Measurements from ENCODE around the gene TFEB. TPM values are rescaled to one million over a fixed set of nuclear protein-coding genes. Genes with fewer than 3 reads are reported as not detected.

Gene TFEB
- total RNA-seq, 2 donors from 2014 or later = 4.9 to 10.1 TPM

DNA sequence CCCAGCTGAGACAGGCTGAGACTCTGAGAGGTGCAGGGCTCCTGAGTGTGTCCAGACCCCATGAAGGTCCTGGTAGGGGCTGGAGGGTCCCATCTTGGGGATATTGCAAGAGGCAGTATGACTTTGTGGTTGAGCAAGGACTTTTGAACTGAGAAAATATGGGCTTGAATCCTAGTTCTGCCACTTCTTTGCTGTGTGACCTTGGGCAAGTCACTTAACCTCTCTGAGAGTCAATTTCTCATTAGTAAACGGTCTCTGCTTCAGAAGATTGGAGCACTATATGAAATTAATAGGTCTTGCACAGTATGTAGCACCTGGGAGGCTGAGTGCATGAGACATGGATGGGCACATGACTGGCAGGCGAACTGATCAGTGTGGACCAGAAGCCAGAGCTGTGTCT is 42.7 kb downstream of the TFEB start:
- DNase-seq (no peak), ATAC-seq (no peak)
- TF ChIP-seq POLR2A (IDR thresholded peaks at IDR 0.05) = no peak
- TF ChIP-seq, protein P1, sequence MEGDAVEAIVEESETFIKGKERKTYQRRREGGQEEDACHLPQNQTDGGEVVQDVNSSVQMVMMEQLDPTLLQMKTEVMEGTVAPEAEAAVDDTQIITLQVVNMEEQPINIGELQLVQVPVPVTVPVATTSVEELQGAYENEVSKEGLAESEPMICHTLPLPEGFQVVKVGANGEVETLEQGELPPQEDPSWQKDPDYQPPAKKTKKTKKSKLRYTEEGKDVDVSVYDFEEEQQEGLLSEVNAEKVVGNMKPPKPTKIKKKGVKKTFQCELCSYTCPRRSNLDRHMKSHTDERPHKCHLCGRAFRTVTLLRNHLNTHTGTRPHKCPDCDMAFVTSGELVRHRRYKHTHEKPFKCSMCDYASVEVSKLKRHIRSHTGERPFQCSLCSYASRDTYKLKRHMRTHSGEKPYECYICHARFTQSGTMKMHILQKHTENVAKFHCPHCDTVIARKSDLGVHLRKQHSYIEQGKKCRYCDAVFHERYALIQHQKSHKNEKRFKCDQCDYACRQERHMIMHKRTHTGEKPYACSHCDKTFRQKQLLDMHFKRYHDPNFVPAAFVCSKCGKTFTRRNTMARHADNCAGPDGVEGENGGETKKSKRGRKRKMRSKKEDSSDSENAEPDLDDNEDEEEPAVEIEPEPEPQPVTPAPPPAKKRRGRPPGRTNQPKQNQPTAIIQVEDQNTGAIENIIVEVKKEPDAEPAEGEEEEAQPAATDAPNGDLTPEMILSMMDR (IDR thresholded peaks at IDR 0.05) = no peak
- Histone ChIP-seq H3K27me3 (no peaks in the 10 kb centered on the region), H3K27ac (no peak overlapping the region), H3K9me3 (no peaks in the 10 kb centered on the region), H3K4me1 (no peaks in the 10 kb centered on the region), H3K4me3 (no peak overlapping the region), H3K36me3 (replicated peaks in 1 of 2; ENCODE audit: insufficient read depth in 1 of 2, low read depth in 2 of 2) (peaks cover 0 to 1% of the 10 kb centered on the region in 2 donors)
- intact Hi-C loops (cut with DNase I) = no loop called here
- WGBS, 2 donors = 88 to 92% methylated on average over 2 of the region's 2 CpGs

DNA sequence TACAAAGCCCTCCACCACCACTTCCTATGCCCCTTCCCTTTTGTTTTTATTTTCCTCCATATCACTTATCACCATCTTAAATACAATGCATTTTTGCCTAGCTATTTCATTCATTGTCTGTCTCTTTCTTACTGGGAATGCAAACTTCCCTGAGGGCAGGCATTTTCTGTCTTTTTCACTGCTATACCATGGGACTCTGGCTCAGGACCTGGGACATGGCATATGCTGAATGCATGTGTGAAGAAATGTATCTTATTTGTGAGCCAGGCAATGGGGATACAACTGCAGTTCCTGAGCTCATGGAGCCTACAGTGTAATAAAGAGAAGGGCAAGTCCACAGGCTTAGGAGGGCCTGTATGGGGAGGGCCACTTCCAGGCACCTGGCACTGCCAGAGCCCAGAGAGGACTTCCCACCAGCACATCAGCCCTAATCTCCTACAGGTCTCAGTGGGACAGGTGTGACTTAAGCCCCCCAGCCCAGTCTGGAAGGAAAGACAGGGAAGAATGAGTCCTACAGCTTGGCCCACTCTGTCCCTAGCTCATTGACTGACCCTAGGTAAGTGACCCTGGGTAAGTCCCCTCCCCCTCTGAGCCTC is 43.2 kb downstream of the TFEB start:
- H3K9me3 ChIP-seq = no peaks in the 10 kb centered on the region
- intact Hi-C loops (cut with DNase I) = no loop called here
- no peak for TF ChIP-seq POLR2A (IDR thresholded peaks at IDR 0.05)
- TF ChIP-seq, protein P1 (IDR thresholded peaks at IDR 0.05) = no peak
- H3K27me3 ChIP-seq = no peaks in the 10 kb centered on the region
- no peak overlapping the region for H3K4me3 ChIP-seq
- no peak for ATAC-seq
- no peak overlapping the region for H3K27ac ChIP-seq
- H3K36me3 ChIP-seq (replicated peaks in 1 of 2; ENCODE audit: insufficient read depth in 1 of 2, low read depth in 2 of 2) = peaks cover 0 to 1% of the 10 kb centered on the region in 2 donors
- no peak for DNase-seq
- no peaks in the 10 kb centered on the region for H3K4me1 ChIP-seq

DNA sequence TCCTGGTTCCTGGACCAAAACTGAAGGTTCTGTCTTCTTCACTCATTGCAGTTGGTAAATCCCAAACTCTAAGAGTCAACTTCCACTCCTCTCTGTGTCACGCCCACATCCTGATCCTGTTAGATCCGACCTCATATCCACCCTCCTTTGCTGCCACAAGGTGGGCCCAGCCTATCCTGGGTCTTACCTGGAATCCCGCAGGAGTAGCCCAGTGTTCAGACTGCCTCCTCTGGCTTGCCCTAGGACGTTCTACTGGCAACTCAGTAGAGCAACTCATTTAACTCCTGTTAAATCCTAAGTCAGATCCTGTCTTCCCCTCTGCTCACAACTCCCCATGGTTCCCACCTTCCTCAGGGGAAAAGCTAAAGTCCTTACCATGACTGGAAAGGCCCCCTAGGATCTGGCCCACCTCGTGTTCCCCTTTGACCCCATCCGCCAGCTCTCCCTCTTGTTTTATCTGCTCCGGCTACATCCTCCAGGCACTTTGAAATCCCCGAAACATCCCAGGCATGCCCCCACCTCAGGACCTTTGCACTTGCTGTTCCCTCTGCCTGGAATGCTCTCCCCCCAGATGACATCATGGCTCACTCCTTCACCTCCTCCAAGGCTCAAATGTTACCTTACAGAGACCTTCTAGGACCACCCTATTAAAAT is 43.9 kb downstream of the TFEB start:
- ATAC-seq = no peak

DNA sequence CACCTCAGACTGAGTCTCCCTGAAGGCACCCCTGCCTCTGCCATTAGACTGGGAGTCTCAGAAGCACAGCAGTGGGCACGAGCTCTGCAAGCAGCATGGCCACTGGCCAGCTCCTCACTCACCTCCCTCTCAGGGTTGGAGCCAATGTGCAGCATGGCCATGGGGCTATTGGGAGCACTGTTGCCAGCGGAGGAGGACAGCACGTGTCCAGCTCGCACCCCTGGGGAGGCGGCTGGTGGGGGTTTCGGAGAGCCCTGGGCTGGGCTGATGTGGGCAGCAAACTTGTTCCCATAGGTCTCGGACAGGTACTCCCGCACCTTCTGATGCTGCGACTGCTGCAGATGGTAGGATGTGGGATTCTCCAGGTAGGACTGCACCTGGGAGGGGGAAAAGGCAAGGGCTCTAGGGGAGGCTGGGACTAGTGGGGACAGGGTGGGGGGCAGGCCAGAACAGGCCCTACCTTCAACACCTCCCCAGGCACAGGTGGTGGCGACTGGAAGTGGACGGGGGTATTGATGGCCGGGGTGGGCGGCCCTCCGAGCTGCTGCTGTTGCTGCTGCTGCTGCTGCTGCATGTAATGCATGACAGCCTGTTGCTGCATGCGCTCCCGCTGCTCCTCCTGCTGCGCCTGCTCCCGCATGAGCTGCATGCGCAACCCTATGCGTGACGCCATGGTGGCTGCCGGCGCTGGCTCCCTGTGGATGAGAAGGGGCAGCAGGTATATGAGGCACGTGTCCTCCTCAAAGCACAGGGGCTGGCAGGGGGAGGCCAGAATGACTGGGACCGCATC is 44.7 kb downstream of the TFEB start:
- 95 to 97% methylated on average over 6 to 25 of the region's 25 CpGs for WGBS, 2 donors
- DNase-seq (no peak), ATAC-seq (no peak)
- Histone ChIP-seq H3K27ac (no peak overlapping the region), H3K27me3 (no peaks in the 10 kb centered on the region), H3K36me3 (replicated peaks in 1 of 2; ENCODE audit: insufficient read depth in 1 of 2, low read depth in 2 of 2) (peaks cover 0 to 1% of the 10 kb centered on the region in 2 donors), H3K4me3 (no peak overlapping the region), H3K9me3 (no peaks in the 10 kb centered on the region), H3K4me1 (no peaks in the 10 kb centered on the region)
- TF ChIP-seq, protein P1 (IDR thresholded peaks at IDR 0.05) = no peak
- no peak for TF ChIP-seq POLR2A (IDR thresholded peaks at IDR 0.05)
- intact Hi-C loops (cut with DNase I) = no loop called here

More for the DNA sequence above, 43.9 kb downstream of the TFEB start:
- TF ChIP-seq, protein P1 (IDR thresholded peaks at IDR 0.05) = no peak
- TF ChIP-seq POLR2A (IDR thresholded peaks at IDR 0.05) = no peak
- no peak for DNase-seq
- 89 to 92% methylated on average over 8 of the region's 8 CpGs for WGBS, 2 donors
- Histone ChIP-seq H3K4me3 (no peak overlapping the region), H3K4me1 (no peaks in the 10 kb centered on the region), H3K9me3 (no peaks in the 10 kb centered on the region), H3K27me3 (no peaks in the 10 kb centered on the region), H3K36me3 (replicated peaks in 1 of 2; ENCODE audit: insufficient read depth in 1 of 2, low read depth in 2 of 2) (peaks cover 0 to 1% of the 10 kb centered on the region in 2 donors), H3K27ac (no peak overlapping the region)
- intact Hi-C loops (cut with DNase I) = no loop called here
